Sigmoid colon (tissue), 7 donors: Measurements from ENCODE around the gene SNX19. TPM values are rescaled to one million over a fixed set of nuclear protein-coding genes. Genes with fewer than 3 reads are reported as not detected.

Experiments used
- DNase-seq: peaks from one replicate; pipeline ENCODE4 v3.0.0-alpha.2; 2019
- H3K27ac ChIP-seq, 4 donors: fragments of 200-600 bp; sonication (generic); one replicate each; pipeline ENCODE4 v1.5.1; 2016 to 2019; ENCODE audit warnings: mild to moderate bottlenecking in 1 of 4
- H3K27me3 ChIP-seq, 3 donors: fragments of 200-600 bp; sonication (generic); one replicate each; pipeline ENCODE4 v1.5.1; 2019; ENCODE audit warnings: mild to moderate bottlenecking in 1 of 3
- H3K36me3 ChIP-seq, 4 donors: fragments of 200-600 bp; sonication (generic); one replicate each; pipeline ENCODE4 v1.5.1; 2016 to 2019
- H3K4me1 ChIP-seq, 4 donors: fragments of 200-600 bp; sonication (generic); one replicate each; pipeline ENCODE4 v1.5.1; 2017 to 2019
- H3K4me3 ChIP-seq, 4 donors: fragments of 200-600 bp; sonication (generic); one replicate each; pipeline ENCODE4 v1.5.1; 2017 to 2019; ENCODE audit warnings: mild to moderate bottlenecking in 2 of 4, moderate library complexity in 1 of 4
- H3K9me3 ChIP-seq, 4 donors: fragments of 200-600 bp in 3 of 4; sonication (generic) in 3 of 4; one replicate each; pipeline versions ENCODE4 v1.5.1 to v1.6.1; 2013 to 2019
- EP300 ChIP-seq, 4 donors: sonication (generic); formaldehyde crosslinking; IDR thresholded peaks; one replicate each; pipeline ENCODE4 v1.6.1; 2017; ENCODE audit warnings: antibody characterized with exemption in 4 of 4
- POLR2A ChIP-seq, 2 donors: fragments of 450-650 bp; IDR thresholded peaks; one replicate each; pipeline ENCODE4 v1.6.1; 2016; ENCODE audit warnings: antibody characterized with exemption in 2 of 2, mild to moderate bottlenecking in 2 of 2, moderate library complexity in 2 of 2
- POLR2AphosphoS5 ChIP-seq, 4 donors: sonication (generic); formaldehyde crosslinking; IDR thresholded peaks; one replicate each; pipeline ENCODE4 v1.6.1; 2017; ENCODE audit warnings: antibody characterized with exemption in 4 of 4
- WGBS, 2 donors: extraction: QIAGEN DNeasy Blood & Tissue Kit; methylation state at CpG; one replicate each; pipeline ENCODE4 v1.1.7; 2013; 5-methylcytosine and 5-hydroxymethylcytosine counted together
- intact Hi-C: fragments of 100-400 bp; cut with DNase I; formaldehyde crosslinking; loops from one replicate; pipeline ENCODE4 v1.15.1; 2023
- polyA plus RNA-seq, 3 donors: library from polyadenylated mRNA; stranded (reverse); fragments of 200-250 nt; gene quantifications; one replicate each; pipeline ENCODE4 v1.2.3, GENCODE V29; 2013
- total RNA-seq, 4 donors: library from RNA; depleted of rRNA; stranded (reverse); fragments of >200 nt; gene quantifications; one replicate each; pipeline ENCODE4 v1.1.0, GENCODE V29; 2016
- TF ChIP-seq, protein P1 (sequence below), 4 experiments: fragments of 450-650 bp in 3 of 4; fragments of 200-600 bp in 1 of 4; IDR thresholded peaks; one replicate each; pipeline ENCODE4 v1.5.1; 2016 to 2019; ENCODE audit warnings: antibody characterized with exemption in 4 of 4, mild to moderate bottlenecking in 3 of 4, moderate library complexity in 2 of 4
- donor health status: healthy with polysubstance abuse.
- donor health status: Bipolar disorder and iron deficiency.
- donor health status: healthy.

Gene SNX19
- total and polyA plus RNA-seq, 7 donors, result 14.1 to 124 (median 72.1) TPM

DNA sequence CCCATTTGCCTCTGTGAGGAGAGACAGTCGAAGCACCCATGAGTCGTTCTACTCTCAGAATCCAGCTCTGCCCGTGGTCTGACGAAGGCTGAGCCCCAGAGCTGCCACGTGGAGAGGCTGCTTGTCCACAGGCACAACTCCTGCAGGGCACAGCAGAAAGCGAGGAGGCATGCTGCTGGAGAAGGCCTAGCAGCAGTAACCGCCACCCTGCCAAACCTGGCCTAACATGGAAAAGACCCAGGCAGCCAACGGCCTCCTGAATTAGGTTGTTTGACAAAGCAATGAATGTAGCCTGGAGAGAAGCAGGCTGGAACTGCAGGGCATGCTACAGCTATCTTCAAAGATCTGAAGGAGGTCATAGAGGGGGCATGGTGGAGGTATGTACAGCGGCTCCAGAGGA is 89.7 kb downstream of the SNX19 start:
- Histone ChIP-seq H3K4me1 (peaks cover 0 to 57% (median 50%) of the 10 kb centered on the region in 4 donors), H3K4me3 (no peak overlapping the region), H3K36me3 (no peaks in the 10 kb centered on the region), H3K27me3 (no peaks in the 10 kb centered on the region), H3K27ac (peak overlapping the region in 3 of 4 donors; percentile 65 to 71 (median 65)), H3K9me3 (no peaks in the 10 kb centered on the region)
- TF ChIP-seq, protein P1, sequence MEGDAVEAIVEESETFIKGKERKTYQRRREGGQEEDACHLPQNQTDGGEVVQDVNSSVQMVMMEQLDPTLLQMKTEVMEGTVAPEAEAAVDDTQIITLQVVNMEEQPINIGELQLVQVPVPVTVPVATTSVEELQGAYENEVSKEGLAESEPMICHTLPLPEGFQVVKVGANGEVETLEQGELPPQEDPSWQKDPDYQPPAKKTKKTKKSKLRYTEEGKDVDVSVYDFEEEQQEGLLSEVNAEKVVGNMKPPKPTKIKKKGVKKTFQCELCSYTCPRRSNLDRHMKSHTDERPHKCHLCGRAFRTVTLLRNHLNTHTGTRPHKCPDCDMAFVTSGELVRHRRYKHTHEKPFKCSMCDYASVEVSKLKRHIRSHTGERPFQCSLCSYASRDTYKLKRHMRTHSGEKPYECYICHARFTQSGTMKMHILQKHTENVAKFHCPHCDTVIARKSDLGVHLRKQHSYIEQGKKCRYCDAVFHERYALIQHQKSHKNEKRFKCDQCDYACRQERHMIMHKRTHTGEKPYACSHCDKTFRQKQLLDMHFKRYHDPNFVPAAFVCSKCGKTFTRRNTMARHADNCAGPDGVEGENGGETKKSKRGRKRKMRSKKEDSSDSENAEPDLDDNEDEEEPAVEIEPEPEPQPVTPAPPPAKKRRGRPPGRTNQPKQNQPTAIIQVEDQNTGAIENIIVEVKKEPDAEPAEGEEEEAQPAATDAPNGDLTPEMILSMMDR (IDR thresholded peaks at IDR 0.05), result no peak
- TF ChIP-seq POLR2A (IDR thresholded peaks at IDR 0.05) (no peak), POLR2AphosphoS5 (IDR thresholded peaks at IDR 0.05) (no peak), EP300 (IDR thresholded peaks at IDR 0.05) (no peak)
- 85 to 89% methylated on average over 9 of the region's 9 CpGs for WGBS, 2 donors
- intact Hi-C loops, result no loop called here
- peak; percentile 72 for DNase-seq

DNA sequence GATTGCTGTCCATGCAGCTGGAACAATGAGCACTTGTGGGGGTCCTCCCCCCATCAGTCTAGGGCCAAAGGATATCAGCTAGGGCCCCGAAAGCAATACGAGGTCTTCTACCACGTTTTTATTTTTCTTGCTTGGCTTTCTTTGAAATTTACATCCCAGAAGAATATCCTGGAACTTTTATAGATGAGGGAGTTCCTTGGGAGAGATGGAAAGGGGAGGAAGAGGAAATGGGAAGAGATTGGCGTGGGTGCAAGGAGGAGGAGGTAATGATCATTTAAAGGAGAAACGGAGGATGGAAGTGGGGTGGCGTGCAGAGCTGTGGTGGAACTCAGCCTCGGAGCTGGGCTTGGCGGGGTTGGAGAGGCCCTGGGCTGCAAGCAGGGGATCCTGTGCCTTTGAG is 90.3 kb downstream of the SNX19 start:
- WGBS, 2 donors, result 83 to 89% methylated on average over 8 of the region's 8 CpGs
- no peak overlapping the region for H3K4me3 ChIP-seq
- peak overlapping the region in 3 of 4 donors; percentile 65 to 71 (median 65) for H3K27ac ChIP-seq

DNA sequence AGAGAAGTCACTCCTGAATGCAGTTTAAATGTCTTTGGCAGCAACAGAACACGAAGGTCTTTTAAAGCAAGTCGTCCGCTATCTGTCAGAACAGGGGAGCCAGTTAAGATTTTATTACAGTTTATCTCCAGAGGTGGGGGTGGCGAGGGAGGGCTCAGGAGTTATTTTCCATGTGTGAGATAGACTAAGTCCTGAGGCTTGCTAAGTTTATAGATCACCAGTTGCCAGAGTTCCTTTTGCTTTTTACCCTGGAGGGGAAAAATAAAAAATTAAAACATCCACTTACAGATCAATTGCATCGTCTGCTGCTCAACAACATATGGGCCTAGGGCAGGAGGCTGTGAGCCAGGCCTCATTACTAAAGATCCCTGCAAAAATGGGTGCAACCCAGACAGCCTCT is 90.7 kb downstream of the SNX19 start:
- no peak for DNase-seq
- Histone ChIP-seq H3K4me1 (peaks cover 0 to 48% (median 45%) of the 10 kb centered on the region in 4 donors), H3K27me3 (no peaks in the 10 kb centered on the region), H3K27ac (peak overlapping the region in 3 of 4 donors; percentile 65 to 71 (median 65)), H3K9me3 (no peaks in the 10 kb centered on the region), H3K36me3 (no peaks in the 10 kb centered on the region), H3K4me3 (no peak overlapping the region)
- no peak for TF ChIP-seq EP300 (IDR thresholded peaks at IDR 0.05)
- TF ChIP-seq, protein P1 (IDR thresholded peaks at IDR 0.05), result no peak
- no peak for TF ChIP-seq POLR2AphosphoS5 (IDR thresholded peaks at IDR 0.05)
- TF ChIP-seq POLR2A (IDR thresholded peaks at IDR 0.05), result no peak
- intact Hi-C loops, result no loop called here
- WGBS, 2 donors, result 34 to 66% methylated on average over 5 of the region's 5 CpGs

More for the DNA sequence above, 90.3 kb downstream of the SNX19 start:
- intact Hi-C loops, result no loop called here
- DNase-seq, result no peak
- no peaks in the 10 kb centered on the region for H3K27me3 ChIP-seq
- no peaks in the 10 kb centered on the region for H3K36me3 ChIP-seq
- H3K4me1 ChIP-seq, result peaks cover 0 to 52% (median 49%) of the 10 kb centered on the region in 4 donors
- TF ChIP-seq, protein P1 (IDR thresholded peaks at IDR 0.05), result no peak
- TF ChIP-seq POLR2A (IDR thresholded peaks at IDR 0.05), result no peak
- no peak for TF ChIP-seq EP300 (IDR thresholded peaks at IDR 0.05)
- TF ChIP-seq POLR2AphosphoS5 (IDR thresholded peaks at IDR 0.05), result no peak
- no peaks in the 10 kb centered on the region for H3K9me3 ChIP-seq
